PC-3 (cell line): Measurements from ENCODE around the gene THRA. TPM values are rescaled to one million over a fixed set of nuclear protein-coding genes. Genes with fewer than 3 reads are reported as not detected.

Experiments
- ATAC-seq: fragments of 200-7000 bp; cut with Tn5 transposase; 2 replicates; pipeline ENCODE4 v1.9.1; 2020; ENCODE audit warnings: mild to moderate bottlenecking, moderate library complexity
- BruUV-seq: library from RNA; stranded (reverse); fragments of 400-500 nt; replicated peaks from 2 replicates; lab custom pipeline; 2021; lab: Mats Ljungman, UMichigan
- CTCF ChIA-PET: fragments of 300-600 bp; sonication (Branson Sonifier 250); formaldehyde crosslinking; loops from one replicate; lab custom pipeline; 2022; ENCODE audit warnings: antibody characterized with exemption; lab: Charles Lee
- POLR2A ChIA-PET: fragments of 300-600 bp; sonication (Branson Sonifier 250); formaldehyde crosslinking; loops from one replicate; lab custom pipeline; 2022; ENCODE audit warnings: antibody characterized with exemption; ENCODE audit not compliant: unreplicated experiment; lab: Charles Lee
- DNase-seq: peaks from one replicate; pipeline ENCODE4 v3.0.0-alpha.2; 2015
- H2AFZ ChIP-seq: fragments of 300-600 bp; sonication (generic); 2 replicates; pipeline ENCODE4 v1.6.0; 2016; ENCODE audit warnings: antibody characterized with exemption, low read length
- H3F3A ChIP-seq: fragments of 300-600 bp; sonication (generic); one replicate; pipeline ENCODE4 v1.6.0; 2017; ENCODE audit warnings: antibody characterized with exemption, low read length, control low read depth, mild to moderate bottlenecking; ENCODE audit not compliant: unreplicated experiment
- H3K27ac ChIP-seq: fragments of 300-600 bp; sonication (generic); 2 replicates; pipeline ENCODE4 v1.5.1; 2016; ENCODE audit warnings: mild to moderate bottlenecking, low read length
- H3K27me3 ChIP-seq: fragments of 300-600 bp; sonication (generic); 2 replicates; pipeline ENCODE4 v1.6.1; 2016; ENCODE audit warnings: low read length, mixed read lengths
- H3K36me3 ChIP-seq: fragments of 300-600 bp; sonication (generic); 2 replicates; pipeline ENCODE4 v1.6.1; 2016; ENCODE audit warnings: low read depth, mixed run types, low read length, mixed read lengths
- H3K4me1 ChIP-seq: fragments of 300-600 bp; sonication (generic); 2 replicates; pipeline ENCODE4 v1.5.1; 2016; ENCODE audit warnings: low read length; ENCODE audit not compliant: insufficient read depth
- H3K4me2 ChIP-seq: fragments of 300-600 bp; sonication (generic); 2 replicates; pipeline ENCODE4 v1.6.0; 2016; ENCODE audit warnings: low read length
- H3K4me3 ChIP-seq: fragments of 300-600 bp; sonication (generic); 2 replicates; pipeline ENCODE4 v1.5.1; 2016; ENCODE audit warnings: mild to moderate bottlenecking, low read length, mixed read lengths
- H3K79me2 ChIP-seq: fragments of 300-600 bp; sonication (generic); 2 replicates; pipeline ENCODE4 v1.6.1; 2017; ENCODE audit warnings: low read length, mixed read lengths
- H3K9ac ChIP-seq: fragments of 300-600 bp; sonication (generic); 2 replicates; pipeline ENCODE4 v1.6.0; 2016; ENCODE audit warnings: mild to moderate bottlenecking, low read length
- H3K9me2 ChIP-seq: fragments of 300-600 bp; sonication (generic); replicated peaks from 2 replicates; pipeline ENCODE4 v1.6.1; 2016; ENCODE audit warnings: mixed run types, low read length, mixed read lengths
- H3K9me3 ChIP-seq: fragments of 300-600 bp; sonication (generic); 2 replicates; pipeline ENCODE4 v1.6.1; 2016; ENCODE audit warnings: low read length, mixed read lengths
- H4K20me1 ChIP-seq: fragments of 300-600 bp; sonication (generic); 2 replicates; pipeline ENCODE4 v1.6.1; 2016; ENCODE audit warnings: low read length, mixed read lengths
- CTCF ChIP-seq: fragments of 300-600 bp; sonication (generic); conservative IDR thresholded peaks from 2 replicates; pipeline ENCODE4 v1.5.1; 2017; ENCODE audit warnings: antibody characterized with exemption, low read depth, mild to moderate bottlenecking, low read length
- EZH2 ChIP-seq: fragments of 300-600 bp; sonication (generic); IDR thresholded peaks from one replicate; pipeline ENCODE4 v1.6.1; 2017; ENCODE audit warnings: antibody characterized with exemption, mild to moderate bottlenecking, low read length; ENCODE audit not compliant: unreplicated experiment
- EZH2phosphoT487 ChIP-seq: fragments of 300-600 bp; sonication (generic); IDR thresholded peaks from 2 replicates; pipeline ENCODE4 v1.6.1; 2018; ENCODE audit warnings: mild to moderate bottlenecking, antibody characterized with exemption, low read length, borderline replicate concordance
- intact Hi-C: fragments of 100-400 bp; cut with micrococcal nuclease; formaldehyde crosslinking; loops from 2 replicates; pipeline ENCODE4 v1.9.0; 2023
- total RNA-seq: library from RNA; depleted of rRNA; stranded (reverse); fragments of >200 nt; gene quantifications from 2 replicates; pipeline ENCODE4 v1.2.3, GENCODE V29; 2014

THRA gene
- total RNA-seq, 1 experiment from 2014 or later: 6.6 TPM

- Histone ChIP-seq H3K27me3 (no peaks in the 10 kb centered on the region), H3K4me2 (no peak overlapping the region), H3K9me3 (no peaks in the 10 kb centered on the region), H3K9me2 (no peaks in the 10 kb centered on the region), H3K9ac (no peak overlapping the region), H3F3A (no peaks in the 10 kb centered on the region), H3K4me3 (no peak overlapping the region), H3K27ac (no peak overlapping the region), H3K4me1 (no peaks in the 10 kb centered on the region), H3K36me3 (peaks cover 8% of the 10 kb centered on the region; the same call in 1 of the 2 replicates), H2AFZ (no peak overlapping the region), H4K20me1 (no peaks in the 10 kb centered on the region), H3K79me2 (no peaks in the 10 kb centered on the region)
- BruUV-seq: no TSS peak
- ATAC-seq (no peak), DNase-seq (no peak)
- ChIA-PET POLR2A (interaction anchor here (0.5 kb wide), 1 partner anchor 13 kb away, joined by 4 read pairs; no protein-coding TSS in a partner anchor), CTCF (no interaction called here)
- intact Hi-C loops: no loop called here
- TF ChIP-seq EZH2phosphoT487: no peak
- no peak for TF ChIP-seq EZH2
- no peak for TF ChIP-seq CTCF
Observed at GRCh38 chr17:40090237-40091119, 27.7 kb downstream of the THRA start.

GRCh38 chr17:40091691-40092397 is 29.1 kb downstream of the THRA start:
- Histone ChIP-seq H3K4me2 (no peak overlapping the region), H2AFZ (no peak overlapping the region), H3K4me1 (no peaks in the 10 kb centered on the region), H3K36me3 (peaks cover 8% of the 10 kb centered on the region; the same call in 1 of the 2 replicates), H4K20me1 (no peaks in the 10 kb centered on the region), H3K27me3 (no peaks in the 10 kb centered on the region), H3K9me3 (no peaks in the 10 kb centered on the region), H3K79me2 (no peaks in the 10 kb centered on the region), H3F3A (no peaks in the 10 kb centered on the region), H3K27ac (no peak overlapping the region), H3K9me2 (no peaks in the 10 kb centered on the region), H3K4me3 (no peak overlapping the region), H3K9ac (no peak overlapping the region)
- DNase-seq (no peak), ATAC-seq (no peak)
- intact Hi-C loops: no loop called here
- POLR2A ChIA-PET: no interaction called here
- TF ChIP-seq EZH2: no peak
- no peak for TF ChIP-seq EZH2phosphoT487
- TF ChIP-seq CTCF: no peak
- CTCF ChIA-PET: no interaction called here
- no TSS peak for BruUV-seq
